Activated B cell treated with CpG ODN at 0.5 μM for 24 hours (primary cell): ENCODE data around the gene CTNNBL1. TPM values are rescaled to one million over a fixed set of nuclear protein-coding genes. Genes with fewer than 3 reads are reported as not detected.
"Not testable (repeated sequence)": the region's sequence is repeated elsewhere in the genome, so short reads cannot be mapped to it uniquely, and the experiment has no call there.

Source experiments
- ATAC-seq: fragments of 200-7000 bp; cut with Tn5 transposase; one replicate; pipeline ENCODE4 v1.10.0; 2021; ENCODE audit warnings: low read depth, mild to moderate bottlenecking, moderate library complexity
- CTCF ChIA-PET: fragments of 350-600 bp; sonication (Branson Sonifier 250); formaldehyde crosslinking; loops from one replicate; lab custom pipeline; 2021; ENCODE audit warnings: antibody characterized with exemption; lab: Charles Lee
- POLR2A ChIA-PET: fragments of 350-600 bp; sonication (Branson Sonifier 250); formaldehyde crosslinking; loops from one replicate; lab custom pipeline; 2021; ENCODE audit warnings: antibody characterized with exemption; lab: Charles Lee
- DNase-seq: peaks from one replicate; pipeline ENCODE4 v3.0.0; 2022
- H3K27ac Mint-ChIP-seq: one replicate; pipeline ENCODE4 v1.8.0; 2020; ENCODE audit warnings: mixed read lengths
- H3K27me3 Mint-ChIP-seq: one replicate; pipeline ENCODE4 v1.8.0; 2021; ENCODE audit warnings: mixed read lengths
- H3K36me3 Mint-ChIP-seq: one replicate; pipeline ENCODE4 v1.8.0; 2021; ENCODE audit warnings: low read depth, mixed read lengths
- H3K4me1 Mint-ChIP-seq: one replicate; pipeline ENCODE4 v1.8.0; 2021; ENCODE audit warnings: mixed read lengths
- H3K4me3 Mint-ChIP-seq: one replicate; pipeline ENCODE4 v1.8.0; 2020; ENCODE audit warnings: mild to moderate bottlenecking, mixed read lengths
- H3K9me3 Mint-ChIP-seq: one replicate; pipeline ENCODE4 v1.8.0; 2020; ENCODE audit warnings: mixed read lengths
- CTCF ChIP-seq: fragments of 200-600 bp; IDR thresholded peaks from one replicate; pipeline ENCODE4 v1.8.0; 2022; ENCODE audit warnings: antibody characterized with exemption, mild to moderate bottlenecking
- intact Hi-C: fragments of 100-400 bp; cut with micrococcal nuclease; formaldehyde crosslinking; loops from one replicate; pipeline ENCODE4 v1.15.1; 2024
- total RNA-seq: library from RNA; stranded (reverse); gene quantifications from 2 replicates; pipeline ENCODE4 v1.2.3, GENCODE V29; 2022

CTNNBL1 gene
- total RNA-seq, 1 donor from 2014 or later, result 102 TPM

DNA sequence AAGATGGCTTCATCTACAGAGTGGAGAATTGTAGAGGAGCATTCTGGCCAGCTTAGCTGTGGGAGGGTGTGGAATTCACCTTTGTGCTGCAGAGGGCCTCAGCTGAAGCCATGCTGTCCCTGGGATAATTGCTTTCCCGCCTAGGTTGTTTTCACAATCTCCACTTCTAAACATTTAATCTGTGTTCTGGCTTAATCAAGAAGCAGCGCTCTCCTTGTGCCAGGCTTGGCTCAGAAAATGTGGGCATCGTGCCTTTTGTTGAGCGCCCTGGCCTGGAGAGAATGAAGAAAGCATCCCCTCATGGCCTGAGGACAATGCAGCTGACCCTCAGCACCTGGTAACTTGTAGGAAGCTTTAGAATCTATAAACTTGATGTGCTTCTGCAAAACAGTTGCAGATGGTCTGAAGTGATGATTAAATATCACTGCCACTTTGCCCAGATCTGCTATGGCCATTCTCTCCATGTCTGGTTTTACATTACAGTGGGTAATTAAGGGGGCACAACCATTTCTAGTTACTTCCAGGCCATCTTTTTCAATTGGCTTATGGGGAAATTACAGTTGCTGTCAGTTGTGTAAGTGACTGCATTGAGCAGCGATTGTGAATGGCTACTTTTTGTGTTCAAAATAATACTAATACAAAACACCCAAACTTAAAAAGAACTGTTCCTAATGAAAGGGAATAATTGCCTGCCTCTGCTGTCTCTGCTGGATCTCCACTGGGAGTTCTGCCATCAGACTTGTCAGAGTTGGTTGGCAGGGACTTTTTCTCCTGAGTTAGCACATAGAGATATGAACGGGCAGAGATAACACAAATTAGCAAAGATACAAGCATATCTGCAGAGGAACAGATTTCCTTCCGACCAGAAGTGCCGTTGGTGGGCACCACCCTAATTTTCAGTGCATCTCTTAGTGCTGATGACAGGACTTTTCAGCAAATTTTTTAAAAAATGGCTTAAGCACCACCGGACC lies 18.4 kb downstream of the CTNNBL1 start:
- intact Hi-C loops, result no loop called here
- peaks cover 54% of the 10 kb centered on the region for H3K36me3 Mint-ChIP-seq
- no peak for ATAC-seq
- no peak overlapping the region for H3K27ac Mint-ChIP-seq
- ChIA-PET CTCF (no interaction called here), POLR2A (interaction anchor here (0.6 kb wide), 1 partner anchor 171 kb away, joined by 3 read pairs; no protein-coding TSS in a partner anchor)
- no peak for DNase-seq
- no peak for TF ChIP-seq CTCF
- no peaks in the 10 kb centered on the region for H3K27me3 Mint-ChIP-seq
- H3K4me1 Mint-ChIP-seq, result peaks cover 35% of the 10 kb centered on the region
- H3K9me3 Mint-ChIP-seq, result no peaks in the 10 kb centered on the region
- no peak overlapping the region for H3K4me3 Mint-ChIP-seq

DNA sequence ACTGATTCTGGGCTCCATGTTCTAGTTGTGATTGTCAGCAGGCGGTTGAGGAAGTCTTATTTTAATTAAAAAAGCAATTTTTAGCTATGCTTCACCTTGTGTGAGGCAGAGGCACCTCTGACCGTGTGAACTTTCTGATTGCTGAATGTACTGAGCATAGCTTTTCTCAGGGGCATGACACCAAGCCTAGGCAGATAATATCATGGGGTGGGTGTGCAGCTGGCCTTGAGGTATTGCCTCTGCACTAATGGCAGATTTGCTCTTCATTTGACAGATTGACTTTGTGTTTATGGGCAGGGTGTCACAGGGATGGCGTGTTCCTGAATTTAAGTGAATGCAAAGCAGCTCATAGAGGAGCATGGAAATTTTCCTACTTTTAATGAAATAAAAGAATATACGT lies 19.6 kb downstream of the CTNNBL1 start:
- Mint-ChIP-seq H3K27ac (no peak overlapping the region), H3K27me3 (no peaks in the 10 kb centered on the region), H3K4me3 (no peak overlapping the region), H3K36me3 (peaks cover 48% of the 10 kb centered on the region), H3K4me1 (peaks cover 27% of the 10 kb centered on the region), H3K9me3 (no peaks in the 10 kb centered on the region)
- intact Hi-C loops, result no loop called here
- TF ChIP-seq CTCF, result no peak
- ATAC-seq (no peak), DNase-seq (no peak)
- POLR2A ChIA-PET, result no interaction called here
- CTCF ChIA-PET, result no interaction called here

- no peak for DNase-seq
- intact Hi-C loops, result no loop called here
- TF ChIP-seq CTCF, result no peak
- no peak overlapping the region for H3K27ac Mint-ChIP-seq
- no peak for ATAC-seq
- H3K27me3 Mint-ChIP-seq, result no peaks in the 10 kb centered on the region
- ChIA-PET CTCF (no interaction called here), POLR2A (no interaction called here)
- H3K36me3 Mint-ChIP-seq, result peaks cover 36% of the 10 kb centered on the region
- no peak overlapping the region for H3K4me3 Mint-ChIP-seq
- peaks cover 22% of the 10 kb centered on the region for H3K4me1 Mint-ChIP-seq
- H3K9me3 Mint-ChIP-seq, result no peaks in the 10 kb centered on the region
Measured at GRCh38 chr20:37714978-37715672, 21.3 kb downstream of the CTNNBL1 start.

- Mint-ChIP-seq H3K9me3 (peaks cover 11% of the 10 kb centered on the region), H3K27ac (no peak overlapping the region), H3K4me1 (peaks cover 4% of the 10 kb centered on the region), H3K27me3 (no peaks in the 10 kb centered on the region), H3K4me3 (no peak overlapping the region), H3K36me3 (peaks cover 20% of the 10 kb centered on the region)
- DNase-seq (no peak), ATAC-seq (no peak)
- TF ChIP-seq CTCF, result no peak
- ChIA-PET CTCF (no interaction called here), POLR2A (no interaction called here)
- intact Hi-C loops, result no loop called here
Measured at GRCh38 chr20:37721751-37722150, 27.9 kb downstream of the CTNNBL1 start.

DNA sequence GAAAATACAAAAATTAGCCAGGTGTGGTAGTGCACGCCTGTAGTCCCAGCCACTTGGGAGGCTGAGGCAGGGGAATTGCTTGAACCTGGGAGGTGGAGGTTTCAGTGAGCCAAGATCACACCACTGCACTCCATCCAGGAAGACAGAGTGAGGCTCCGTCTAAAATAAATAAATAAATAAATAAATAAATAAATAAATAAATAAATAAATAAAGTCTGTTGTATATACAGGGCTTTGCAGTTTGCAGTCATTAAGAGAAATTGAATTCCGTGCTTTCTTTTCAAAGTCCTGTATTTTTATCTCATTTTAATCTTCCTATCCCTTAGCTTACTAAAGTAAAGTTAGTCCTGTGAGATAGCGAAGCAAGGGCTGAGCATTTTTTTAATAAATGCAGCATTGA lies 28.5 kb downstream of the CTNNBL1 start:
- POLR2A ChIA-PET, H3K4me3 Mint-ChIP-seq, DNase-seq, intact Hi-C loops, H3K27ac Mint-ChIP-seq, H3K4me1 Mint-ChIP-seq, H3K27me3 Mint-ChIP-seq, ATAC-seq, CTCF ChIA-PET: not testable (repeated sequence)
- Mint-ChIP-seq H3K36me3 (peaks cover 18% of the 10 kb centered on the region), H3K9me3 (peaks cover 11% of the 10 kb centered on the region)
